DMS79 (cell line): ENCODE results near the gene MPG.
"Not testable (repeated sequence)": the region's sequence is repeated elsewhere in the genome, so short reads cannot be mapped to it uniquely, and the experiment has no call there.

Experiments used
- DNase-seq: peaks from one replicate; lab custom pipeline; 2025; lab: John Stamatoyannopoulos, UW

MPG gene, protein sequence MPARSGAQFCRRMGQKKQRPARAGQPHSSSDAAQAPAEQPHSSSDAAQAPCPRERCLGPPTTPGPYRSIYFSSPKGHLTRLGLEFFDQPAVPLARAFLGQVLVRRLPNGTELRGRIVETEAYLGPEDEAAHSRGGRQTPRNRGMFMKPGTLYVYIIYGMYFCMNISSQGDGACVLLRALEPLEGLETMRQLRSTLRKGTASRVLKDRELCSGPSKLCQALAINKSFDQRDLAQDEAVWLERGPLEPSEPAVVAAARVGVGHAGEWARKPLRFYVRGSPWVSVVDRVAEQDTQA

DNA sequence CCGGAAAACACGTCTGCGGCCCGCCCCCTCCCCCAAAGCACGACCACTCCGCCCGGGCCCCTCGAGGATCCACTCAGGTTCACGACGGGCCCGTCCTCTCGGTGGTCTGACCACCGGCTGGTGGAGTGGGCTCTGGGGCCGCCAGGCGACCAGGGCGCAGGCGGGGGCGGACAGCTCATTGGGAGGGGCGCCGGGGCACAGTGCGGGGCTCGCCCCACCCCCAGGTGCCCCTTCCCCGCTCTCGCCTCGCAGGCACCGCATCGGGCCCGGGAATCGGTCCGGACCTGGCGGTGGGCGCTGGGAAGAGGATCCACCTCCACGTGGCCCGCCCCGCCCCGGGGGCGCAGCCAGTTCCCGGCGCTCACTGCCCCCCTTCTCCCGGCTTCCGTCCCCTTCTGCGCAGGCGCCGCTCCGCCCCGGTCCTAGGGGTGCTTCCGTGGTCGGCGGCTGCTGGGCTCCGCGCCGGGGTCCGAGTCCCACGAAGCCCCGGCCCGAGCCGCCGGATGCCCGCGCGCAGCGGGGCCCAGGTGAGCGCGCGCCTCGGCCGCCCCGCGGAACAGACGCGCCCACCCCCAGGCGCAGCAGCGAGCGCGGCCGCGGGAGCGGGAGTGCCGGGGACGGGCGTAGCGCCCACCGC is at the start of gene MPG:
MPG (plus strand) TSS at position 419 of the 637 bp plus-strand sequence; CDS start at position 504, 85 bp downstream.
- peak; percentile 51 for DNase-seq

DNA sequence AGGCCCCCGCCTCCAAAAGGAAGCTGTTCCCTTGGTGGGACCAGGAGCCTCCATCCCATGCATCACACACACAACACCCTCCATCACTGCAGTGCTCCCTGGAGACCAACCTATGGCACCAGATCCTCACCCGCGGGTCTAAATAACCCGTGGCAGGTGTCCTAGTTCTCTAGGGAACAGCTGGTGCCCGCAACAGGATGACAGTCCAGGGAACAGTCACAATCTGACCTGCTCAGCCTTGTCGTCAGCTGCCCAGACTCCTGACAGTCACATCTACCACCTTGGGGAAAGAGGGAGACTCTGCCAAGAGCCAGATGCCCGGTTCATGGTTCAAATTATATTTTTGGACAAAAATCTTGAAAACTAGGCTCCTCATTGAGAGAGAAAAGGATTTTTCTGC is 47.4 kb upstream of the MPG start:
- DNase-seq: not testable (repeated sequence)

DNA sequence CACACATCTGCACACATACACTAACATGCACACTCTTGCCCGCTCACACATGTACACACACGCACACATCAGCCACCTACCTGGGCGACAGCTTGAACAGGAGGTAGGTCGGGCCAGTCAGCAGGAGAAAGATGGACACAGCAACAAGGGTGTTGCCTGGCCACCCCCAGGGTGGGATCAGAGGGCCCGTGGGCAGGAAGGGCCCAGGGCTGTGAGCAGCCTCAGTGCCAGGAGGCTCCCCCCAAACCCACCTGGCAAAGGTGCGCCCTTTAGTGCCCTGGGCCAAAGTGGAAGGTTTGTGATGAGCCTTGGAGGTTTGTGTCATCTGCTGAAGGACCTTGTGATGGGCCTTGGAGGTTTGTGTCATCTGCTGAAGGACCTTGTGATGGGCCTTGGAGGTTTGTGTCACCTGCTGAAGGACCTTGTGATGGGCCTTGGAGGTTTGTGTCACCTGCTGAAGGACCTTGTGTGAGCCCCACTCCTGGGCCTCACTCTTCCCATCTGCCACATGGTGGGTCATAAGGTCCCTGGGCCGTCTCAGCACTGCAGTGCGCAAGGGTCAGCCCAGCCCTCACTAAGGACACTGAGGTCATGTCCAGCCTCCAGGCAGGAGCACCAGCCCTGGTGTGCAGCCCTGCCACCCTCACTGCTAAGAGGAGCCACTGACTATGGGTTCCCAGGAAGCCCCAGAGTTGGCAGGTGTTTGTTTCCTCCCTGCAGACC is 44.7 kb upstream of the MPG start:
- DNase-seq: not testable (repeated sequence)

DNA sequence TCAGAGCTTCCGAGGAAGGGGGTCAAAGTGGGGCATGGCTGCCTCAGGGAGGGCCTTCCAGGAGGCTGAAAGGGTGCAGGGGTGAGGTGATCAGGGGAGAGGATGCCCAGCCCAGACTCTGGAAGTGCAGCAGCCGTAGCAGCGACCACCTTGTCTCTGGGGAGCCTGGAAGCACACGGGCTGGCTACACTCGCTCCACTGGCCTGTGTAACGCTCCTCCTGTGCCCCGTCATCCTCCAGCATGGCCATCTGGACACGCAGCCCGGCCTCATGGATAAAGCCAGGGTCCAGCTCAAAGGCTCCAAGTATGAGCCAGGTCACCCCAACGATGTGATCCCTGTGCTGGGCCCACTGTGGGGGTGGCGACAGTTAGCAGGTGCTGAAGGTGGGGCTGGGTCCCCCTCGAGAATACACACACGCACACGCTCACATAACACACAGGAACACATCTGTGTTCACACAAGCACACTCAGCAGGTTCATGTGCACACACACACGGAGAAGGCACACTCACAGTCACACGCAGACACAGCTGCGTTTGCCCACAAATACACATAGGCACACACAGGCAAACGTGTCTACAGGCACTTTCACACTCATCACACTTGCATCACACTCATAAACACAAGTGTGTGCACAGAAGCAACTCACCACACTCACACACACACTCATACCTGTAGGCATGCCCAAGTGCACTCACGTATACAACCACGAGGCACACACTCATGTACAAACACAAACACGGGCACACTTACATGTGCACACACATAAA is 44.0 kb upstream of the MPG start:
- DNase-seq: no peak

DNA sequence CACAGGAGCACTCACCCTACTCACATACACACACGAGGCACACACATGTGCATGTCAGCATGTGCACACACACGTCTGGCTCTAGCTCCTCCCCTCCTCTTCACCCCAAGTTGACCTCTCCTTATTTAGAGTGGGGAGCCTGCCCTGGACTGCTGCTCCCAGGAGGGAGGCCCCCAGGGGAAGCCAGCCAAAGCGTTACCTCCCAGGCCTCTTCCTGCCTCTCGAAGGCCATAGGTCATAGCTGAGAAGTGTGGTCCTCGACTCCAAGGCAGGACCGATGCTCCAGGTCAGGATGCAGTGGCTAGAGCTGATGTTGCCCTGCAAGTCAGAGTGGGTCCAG is 43.4 kb upstream of the MPG start:
- DNase-seq: no peak

DNA sequence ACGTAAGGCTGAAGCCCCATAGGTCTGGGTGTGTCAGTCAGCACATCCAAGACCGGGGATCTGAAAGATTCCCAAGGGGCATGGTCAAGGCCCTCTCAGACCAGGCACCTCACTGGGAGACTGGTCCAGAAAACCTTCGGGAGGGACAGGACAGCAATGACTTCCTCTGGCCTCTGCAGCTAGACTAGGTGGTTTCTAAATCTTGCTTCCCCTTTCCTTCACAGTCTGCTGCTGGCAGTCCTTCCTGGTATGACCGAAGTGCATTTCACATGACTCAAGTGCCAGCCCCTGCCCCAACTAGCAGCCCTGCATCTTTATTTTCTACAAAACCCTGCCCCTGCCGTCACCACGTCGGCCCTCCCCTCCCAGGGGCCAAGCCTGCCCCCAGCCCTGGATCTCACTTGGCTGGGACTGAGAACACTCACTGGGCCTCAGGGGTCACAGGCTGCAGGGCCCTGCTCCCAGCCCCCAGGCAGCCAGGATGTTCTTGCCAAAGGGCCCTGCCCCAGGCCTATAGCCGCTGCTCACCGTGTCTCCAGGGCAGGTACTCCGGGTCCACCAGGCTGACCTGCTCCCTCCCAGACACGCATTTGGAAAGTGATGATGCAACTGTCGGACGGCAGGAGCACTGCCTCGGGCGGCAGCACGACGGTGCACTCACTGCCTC is 42.9 kb upstream of the MPG start:
- no peak for DNase-seq

DNA sequence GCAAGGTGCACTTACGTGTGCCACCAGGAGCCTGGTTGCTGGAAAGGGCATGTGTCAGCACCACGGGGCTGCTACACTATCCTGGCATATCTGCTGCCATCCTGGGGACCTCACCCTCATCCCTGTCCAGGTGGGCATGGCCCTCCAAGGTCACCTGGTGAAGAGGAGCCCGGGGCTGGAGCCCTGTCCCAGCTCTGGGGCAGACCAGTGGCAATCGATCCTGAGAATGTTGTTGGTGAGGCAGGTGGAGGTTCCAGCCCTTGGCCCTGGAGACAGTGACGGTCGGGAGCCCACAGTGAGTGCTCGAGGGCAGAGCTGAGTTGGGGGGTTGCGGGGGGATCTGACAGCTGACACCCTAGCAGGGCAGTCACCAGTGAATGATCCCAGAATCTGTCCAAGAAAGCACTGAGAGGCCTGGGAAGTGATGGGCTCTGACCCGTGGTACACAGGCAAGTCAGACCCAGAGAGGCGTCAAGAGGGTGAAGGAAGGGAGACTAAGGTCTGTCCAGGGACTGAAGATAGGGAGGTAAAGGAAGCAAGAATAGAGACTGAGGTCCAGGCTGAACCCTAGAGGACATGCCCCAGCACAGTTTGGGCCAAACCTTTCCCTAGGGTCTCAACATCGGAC is 42.2 kb upstream of the MPG start:
- no peak for DNase-seq

DNA sequence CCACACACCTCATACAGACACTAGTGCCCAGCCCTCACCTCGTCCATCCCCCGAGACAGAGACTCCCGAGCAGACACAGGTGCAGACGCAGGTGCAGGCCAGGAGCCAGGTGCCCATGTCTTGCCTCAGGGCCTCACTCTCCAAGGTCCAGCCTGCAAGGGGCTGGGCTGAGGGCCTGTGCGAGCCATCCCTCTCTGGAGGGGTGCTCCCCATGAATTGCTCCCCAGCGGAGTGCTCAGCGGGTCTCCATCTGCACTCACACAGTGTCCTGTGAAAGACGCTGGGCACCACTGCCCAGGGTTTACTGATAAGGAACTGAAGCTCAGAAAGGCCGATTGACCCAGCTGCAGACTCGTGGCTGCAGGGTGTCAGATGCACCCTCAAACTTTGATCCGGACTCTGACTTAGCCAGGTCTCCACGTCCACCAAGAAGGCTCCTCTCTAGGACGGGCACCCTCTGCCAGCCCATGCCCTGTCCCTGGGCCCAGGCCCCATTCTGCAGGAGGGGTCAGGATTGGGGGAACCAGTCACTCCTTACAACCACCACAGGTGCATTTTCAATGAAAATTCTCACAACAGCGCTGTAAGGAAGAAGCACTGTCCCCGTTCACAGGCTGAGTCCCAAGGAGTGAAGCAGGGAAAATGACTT is 41.6 kb upstream of the MPG start:
- no peak for DNase-seq

DNA sequence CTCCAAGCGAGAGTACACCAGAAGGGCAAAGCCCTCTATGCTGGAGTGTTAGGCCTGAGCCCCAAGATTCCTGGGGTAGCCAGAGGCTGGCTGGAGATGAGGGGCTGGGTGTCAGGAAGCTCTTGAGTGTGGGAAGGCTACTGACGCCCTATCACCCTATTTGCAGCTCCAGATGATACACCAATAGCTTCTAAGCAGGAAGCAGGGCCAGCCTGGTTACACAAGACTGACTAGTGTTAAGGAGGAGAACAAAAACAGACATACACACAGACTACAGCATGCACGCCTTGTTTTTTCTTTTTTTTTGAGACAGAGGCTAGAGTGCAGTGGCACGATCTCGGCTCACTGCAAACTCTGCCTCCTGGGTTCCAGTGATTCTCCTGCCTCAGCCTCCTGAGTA is 40.5 kb upstream of the MPG start:
- no peak for DNase-seq

DNA sequence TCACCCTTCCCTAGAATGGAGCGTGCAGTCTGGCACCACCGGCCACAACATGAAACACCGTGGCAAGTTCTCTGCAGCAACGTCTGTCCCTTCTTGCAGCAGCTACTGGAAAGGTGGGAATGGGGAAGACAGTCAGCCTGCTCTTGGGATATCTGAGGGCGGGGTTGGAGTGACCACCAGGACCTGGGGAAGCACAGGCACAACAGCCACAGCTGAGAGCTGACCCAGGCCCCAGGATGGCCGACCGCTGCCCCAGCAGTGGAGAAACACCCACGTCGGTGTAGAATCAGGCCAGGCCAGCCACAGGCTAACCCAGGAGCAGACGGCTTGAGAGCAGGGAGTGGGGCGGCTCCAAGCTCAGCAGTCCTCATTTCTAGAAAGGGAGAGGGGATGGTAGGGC is 39.8 kb upstream of the MPG start:
- DNase-seq: not testable (repeated sequence)

DNA sequence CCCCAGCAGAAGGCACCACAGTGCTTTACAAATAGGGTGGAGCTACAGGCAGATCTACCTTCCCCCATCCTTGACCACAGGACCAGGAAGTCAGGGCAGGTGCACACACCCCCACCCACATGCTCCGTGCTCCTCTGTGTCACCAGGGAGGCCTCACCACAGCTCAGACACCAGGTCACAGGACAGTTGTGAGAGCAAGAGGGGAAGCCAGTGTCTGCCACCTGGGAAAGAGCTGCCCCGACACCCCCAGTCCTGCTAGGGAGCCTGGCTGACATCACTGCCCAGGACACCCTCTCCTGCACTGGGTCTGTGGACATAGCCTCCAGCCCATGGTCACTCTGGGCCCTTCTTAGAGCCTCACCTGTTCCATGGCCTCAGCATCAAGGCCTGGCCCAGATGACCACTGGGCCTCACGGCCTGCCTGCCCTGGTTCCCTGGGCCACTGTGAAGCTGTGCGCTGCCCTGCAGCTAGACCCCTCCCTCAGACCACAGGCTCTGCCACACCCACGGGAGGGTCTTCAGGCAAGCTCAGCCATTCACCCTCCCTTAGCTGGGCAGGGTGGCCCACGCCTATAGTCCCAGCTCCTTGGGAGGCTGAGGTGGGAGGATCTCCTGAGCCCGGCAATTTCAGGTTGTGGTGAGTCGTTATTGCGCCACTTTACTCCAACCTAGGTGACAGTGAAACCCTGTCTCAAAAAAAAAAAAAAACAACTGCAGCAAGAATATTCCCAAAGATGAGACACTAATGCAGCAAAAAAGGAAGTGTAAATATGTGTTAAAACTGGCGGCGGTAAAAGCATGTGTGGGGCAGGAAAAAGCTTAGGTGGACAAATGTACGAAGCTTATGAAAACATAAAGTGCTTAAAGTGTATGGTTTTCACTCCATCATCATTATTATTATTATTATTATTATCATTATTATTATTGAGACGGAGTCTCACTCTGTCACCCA is 38.8 kb upstream of the MPG start:
- DNase-seq: no peak

DNA sequence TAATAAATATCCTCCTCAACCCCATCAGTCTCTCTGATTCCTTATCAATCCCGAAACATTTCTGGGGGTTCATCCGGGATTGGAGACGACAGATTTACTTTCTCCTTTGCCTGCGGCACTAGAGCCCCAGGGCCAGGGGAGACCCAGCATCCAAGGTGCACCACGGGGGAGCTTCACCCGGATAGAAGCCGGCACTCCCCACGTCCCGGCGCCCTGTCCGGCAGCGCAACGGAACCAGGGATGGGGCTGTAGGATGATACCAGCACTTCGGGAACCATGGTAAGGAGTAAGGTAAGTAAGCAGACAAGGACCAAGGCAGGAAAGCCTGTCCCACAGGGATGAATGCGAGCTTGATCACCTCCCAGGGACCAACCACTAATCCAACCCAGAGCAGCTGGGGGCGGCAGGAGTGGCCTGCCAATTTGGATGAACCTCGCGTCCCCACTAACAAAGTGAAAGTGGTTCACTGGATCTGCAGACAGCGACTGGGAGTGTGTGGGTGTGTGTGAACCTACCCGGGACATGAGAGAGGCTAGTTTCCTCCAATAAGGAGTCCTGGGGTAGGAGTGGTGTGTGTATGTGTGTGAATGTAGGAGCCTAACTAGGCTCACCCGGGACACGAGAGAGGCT is 36.5 kb upstream of the MPG start:
- DNase-seq: no peak

DNA sequence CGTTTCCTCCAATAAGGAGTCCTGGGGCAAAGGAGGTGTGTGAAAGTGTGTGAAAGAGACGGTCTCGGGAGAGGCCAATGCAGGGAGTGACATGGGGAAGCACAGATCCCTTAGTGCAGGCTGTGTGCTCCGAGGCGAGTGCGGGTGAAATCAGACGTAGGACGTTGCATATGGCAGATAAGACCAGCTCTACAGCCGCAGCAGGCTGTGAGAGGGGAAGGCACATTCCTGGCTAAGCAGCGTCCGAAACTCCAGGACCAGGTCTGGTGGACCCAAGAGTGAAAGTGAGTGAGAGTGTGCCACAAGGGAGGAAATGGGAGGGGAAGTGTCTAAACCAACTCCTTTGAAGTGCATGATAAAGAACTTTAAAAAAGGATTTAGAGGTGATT is 36.0 kb upstream of the MPG start:
- DNase-seq: no peak

DNA sequence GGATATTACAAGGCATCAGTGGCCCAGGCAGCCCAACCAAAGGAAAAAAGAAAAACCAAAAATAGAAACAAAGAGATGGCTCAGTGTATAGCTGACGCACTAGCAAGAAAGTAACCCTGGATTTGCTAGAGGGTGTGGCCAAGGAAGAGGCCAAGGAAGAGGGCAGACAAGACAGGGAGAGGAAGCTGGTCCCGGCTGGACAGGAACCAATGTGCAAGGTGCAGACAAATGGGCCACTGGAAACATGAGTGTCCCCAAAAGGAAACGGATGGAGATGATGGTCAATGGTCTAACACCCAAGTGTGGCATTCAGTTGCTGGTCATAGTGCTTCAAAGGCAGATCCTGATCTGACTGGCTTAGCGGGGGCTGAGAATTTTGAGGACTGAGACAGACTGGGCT is 35.3 kb upstream of the MPG start:
- no peak for DNase-seq

DNA sequence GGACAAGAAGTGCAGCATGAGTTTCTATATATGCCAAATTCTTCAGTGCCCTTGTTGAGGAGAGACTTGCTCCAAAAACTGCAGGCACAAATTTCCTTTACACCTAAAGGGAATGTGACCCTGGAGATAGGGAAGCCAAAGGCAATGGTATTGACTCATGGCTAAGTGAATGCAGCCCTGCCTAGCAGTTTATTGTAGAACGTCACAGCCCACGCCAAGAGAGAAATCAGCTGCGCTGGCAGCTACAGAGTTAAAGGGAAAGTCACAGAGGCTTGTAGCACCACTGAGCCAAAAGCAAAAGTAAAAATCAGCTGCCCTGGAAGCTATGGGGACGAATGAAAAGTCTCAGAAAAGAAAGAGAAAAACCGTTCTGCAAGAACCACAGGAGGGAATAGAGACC is 34.7 kb upstream of the MPG start:
- no peak for DNase-seq

DNA sequence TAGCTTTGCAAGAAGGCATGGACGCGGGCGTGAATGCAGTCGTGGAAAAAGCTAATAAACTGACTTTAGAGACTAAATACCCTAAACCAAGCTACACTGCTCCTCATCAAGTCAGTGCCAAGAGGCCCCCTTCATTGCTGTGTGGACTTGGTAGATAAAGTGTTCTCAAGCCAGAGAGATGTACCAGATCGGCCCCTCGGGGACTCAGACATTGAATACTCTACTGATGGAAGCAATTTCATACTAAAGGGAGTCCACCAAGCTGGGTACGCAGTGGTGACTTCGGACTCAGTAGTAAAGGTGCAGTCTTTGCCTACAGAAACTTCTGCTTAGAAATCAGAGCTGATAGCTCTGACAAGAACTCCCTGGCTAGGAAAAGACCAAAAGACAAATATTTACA is 33.4 kb upstream of the MPG start:
- no peak for DNase-seq

DNA sequence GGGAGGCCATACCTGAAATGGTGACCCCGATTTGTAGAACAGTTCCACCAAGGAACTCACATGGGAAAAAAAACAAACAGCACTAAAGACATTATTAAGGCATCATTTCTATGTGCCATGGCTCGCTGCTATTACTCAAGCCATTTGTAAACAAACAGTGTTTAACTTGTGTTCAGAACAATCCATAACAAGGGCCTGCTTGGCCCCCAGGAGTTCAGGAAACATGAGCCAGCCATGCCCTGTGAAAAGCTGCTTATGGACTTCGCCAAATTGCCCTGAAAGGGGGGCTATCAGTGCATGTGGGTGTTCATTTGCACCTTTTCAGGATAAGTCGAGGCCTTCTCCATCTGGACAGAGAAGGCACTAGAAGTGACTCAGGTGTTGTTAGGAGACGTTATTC is 32.6 kb upstream of the MPG start:
- DNase-seq: peak; percentile 33

DNA sequence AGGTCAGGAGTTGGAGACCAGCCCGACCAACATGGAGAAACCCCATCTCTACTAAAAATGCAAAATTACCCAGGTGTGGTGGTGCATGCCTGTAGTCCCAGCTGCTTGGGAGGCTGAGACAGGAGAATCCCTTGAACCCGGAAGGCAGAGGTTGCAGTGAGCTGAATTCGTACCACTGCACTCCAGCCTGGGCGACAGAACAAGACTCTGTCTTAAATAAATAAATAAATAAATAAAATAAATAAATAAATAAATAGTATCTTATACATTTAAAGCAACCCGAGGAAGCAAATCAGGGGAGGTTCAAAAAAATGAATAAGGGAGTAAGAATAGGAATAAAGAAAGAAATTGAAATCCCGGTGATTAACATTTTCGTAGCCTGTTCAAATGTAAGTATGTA is 31.5 kb upstream of the MPG start:
- not testable (repeated sequence) for DNase-seq

DNA sequence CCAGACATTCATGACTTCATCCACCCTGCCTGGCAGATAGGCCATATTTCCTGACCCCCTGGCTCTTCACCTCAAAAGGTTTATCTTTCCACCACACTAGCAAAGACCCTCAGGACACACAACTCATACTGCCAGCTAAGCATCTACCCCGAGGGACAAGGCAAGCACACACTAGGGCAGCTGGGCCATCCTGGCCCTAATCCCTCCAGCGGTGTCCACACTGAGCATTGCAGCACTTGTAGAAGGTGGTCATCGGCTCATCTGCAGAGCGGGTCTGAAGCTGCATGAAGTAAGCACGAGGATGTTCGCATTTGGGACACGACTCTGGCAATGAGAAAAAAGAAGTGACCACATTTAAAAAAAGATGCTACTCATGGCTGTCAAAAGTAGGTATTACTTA is 30.8 kb upstream of the MPG start:
- DNase-seq: no peak
